H1 (cell line): ENCODE measurements around the gene PDZD8.

Experiments used
- SIN3A ChIP-seq, 2 experiments: IDR thresholded peaks in 1 of 2; conservative IDR thresholded peaks in 1 of 2; 2 replicates each; pipeline ENCODE4 v1.6.1; 2011 to 2012; ENCODE audit warnings: low read length in 2 of 2, improper control_type of control experiment in 1 of 2, low read depth in 1 of 2, mild to moderate bottlenecking in 1 of 2
- TF ChIP-seq, protein P1 (sequence below), 3 experiments: IDR thresholded peaks; 1 replicate in 2 of 3; 2 replicates in 1 of 3; pipeline versions ENCODE4 v1.5.1 to v1.6.1; 2011; ENCODE audit warnings: low read length in 3 of 3, mild to moderate bottlenecking in 3 of 3, inconsistent platforms in 2 of 3, low read depth in 1 of 3, moderate library complexity in 1 of 3; ENCODE audit not compliant: insufficient read depth in 1 of 3; ENCODE audit errors: control extremely low read depth in 1 of 3

DNA sequence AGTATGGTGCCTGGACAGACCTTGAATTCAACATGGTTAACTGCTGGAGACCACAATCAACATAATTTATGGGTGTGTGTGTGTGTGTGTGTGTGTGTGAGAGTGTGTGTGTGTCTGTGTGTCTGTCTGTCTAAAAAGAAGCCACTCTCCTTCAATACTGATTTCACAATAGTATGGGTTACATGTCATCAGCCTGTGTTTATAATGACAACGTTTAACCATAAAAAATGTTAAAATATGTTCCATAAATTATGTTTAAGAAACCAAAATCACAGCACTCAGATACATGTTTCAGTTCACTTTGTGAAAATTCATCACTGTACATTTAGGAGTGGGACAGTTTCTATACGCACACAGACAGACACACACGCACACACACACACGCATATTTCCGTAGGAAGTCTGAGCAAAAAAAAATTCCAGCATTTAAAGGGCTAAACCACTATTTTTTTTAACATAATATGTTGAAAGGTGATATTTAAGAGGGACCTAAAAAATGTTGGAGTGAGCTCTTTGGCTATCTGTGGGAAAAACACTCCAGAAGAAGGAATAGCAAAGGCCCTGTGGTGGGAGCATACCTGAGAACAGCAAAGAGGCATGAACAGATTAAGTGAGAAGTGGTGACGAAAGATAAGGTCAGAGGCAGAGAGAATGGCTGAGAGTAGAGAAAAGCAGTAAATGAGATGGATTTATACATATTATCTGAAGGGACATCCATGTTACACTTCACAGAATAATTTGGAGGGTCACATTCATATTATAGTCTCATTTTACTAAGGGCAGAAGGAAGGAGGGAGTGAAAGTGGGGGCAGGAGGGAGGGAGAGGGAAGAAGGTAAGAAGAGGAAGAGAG is 10.9 kb downstream of the PDZD8 start:
- no peak for TF ChIP-seq SIN3A (conservative IDR thresholded peaks at IDR 0.05 in 1 of 2, IDR thresholded peaks at IDR 0.05 in 1 of 2; ENCODE audit: low read depth in 1 of 2, low read length in 2 of 2)
- TF ChIP-seq, protein P1, sequence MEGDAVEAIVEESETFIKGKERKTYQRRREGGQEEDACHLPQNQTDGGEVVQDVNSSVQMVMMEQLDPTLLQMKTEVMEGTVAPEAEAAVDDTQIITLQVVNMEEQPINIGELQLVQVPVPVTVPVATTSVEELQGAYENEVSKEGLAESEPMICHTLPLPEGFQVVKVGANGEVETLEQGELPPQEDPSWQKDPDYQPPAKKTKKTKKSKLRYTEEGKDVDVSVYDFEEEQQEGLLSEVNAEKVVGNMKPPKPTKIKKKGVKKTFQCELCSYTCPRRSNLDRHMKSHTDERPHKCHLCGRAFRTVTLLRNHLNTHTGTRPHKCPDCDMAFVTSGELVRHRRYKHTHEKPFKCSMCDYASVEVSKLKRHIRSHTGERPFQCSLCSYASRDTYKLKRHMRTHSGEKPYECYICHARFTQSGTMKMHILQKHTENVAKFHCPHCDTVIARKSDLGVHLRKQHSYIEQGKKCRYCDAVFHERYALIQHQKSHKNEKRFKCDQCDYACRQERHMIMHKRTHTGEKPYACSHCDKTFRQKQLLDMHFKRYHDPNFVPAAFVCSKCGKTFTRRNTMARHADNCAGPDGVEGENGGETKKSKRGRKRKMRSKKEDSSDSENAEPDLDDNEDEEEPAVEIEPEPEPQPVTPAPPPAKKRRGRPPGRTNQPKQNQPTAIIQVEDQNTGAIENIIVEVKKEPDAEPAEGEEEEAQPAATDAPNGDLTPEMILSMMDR (IDR thresholded peaks at IDR 0.05; ENCODE audit: control extremely low read depth in 1 of 3, insufficient read depth in 1 of 3, low read depth in 1 of 3, low read length in 3 of 3): no peak
